Kidney (tissue), 14 donors: Measurements from ENCODE around the gene C1orf141. TPM values are rescaled to one million over a fixed set of nuclear protein-coding genes. Genes with fewer than 3 reads are reported as not detected.

Source experiments
- DNase-seq, 5 donors: peaks; one replicate each; pipeline ENCODE4 v3.0.0-alpha.2; 2013 to 2020
- FAIRE-seq: peaks from 2 replicates; lab custom pipeline; 2012; peaks lifted over from hg19 to GRCh38; lab: Jason Lieb, UNC
- H3K27ac ChIP-seq, 2 donors: one replicate each; pipeline ENCODE4 v1.7.0; 2013; ENCODE audit warnings: low read depth in 2 of 2, low read length in 2 of 2, inconsistent platforms in 1 of 2
- H3K27me3 ChIP-seq: one replicate; pipeline ENCODE4 v1.7.1; 2013; ENCODE audit warnings: low read length, inconsistent platforms; ENCODE audit not compliant: control insufficient read depth, insufficient read depth
- H3K36me3 ChIP-seq, 3 donors: one replicate each; pipeline versions ENCODE4 v1.7.0 to v1.7.1; 2013; ENCODE audit warnings: low read length in 3 of 3, control low read depth in 1 of 3, inconsistent platforms in 1 of 3; ENCODE audit not compliant: insufficient read depth in 3 of 3, control insufficient read depth in 2 of 3
- H3K4me1 ChIP-seq, 3 donors: one replicate each; pipeline versions ENCODE4 v1.7.0 to v1.7.1; 2013; ENCODE audit warnings: low read length in 3 of 3, inconsistent platforms in 1 of 3, low read depth in 1 of 3; ENCODE audit not compliant: control insufficient read depth in 2 of 3, insufficient read depth in 2 of 3
- H3K4me3 ChIP-seq, 3 donors: one replicate each; pipeline versions ENCODE4 v1.7.0 to v1.8.1; 2013; ENCODE audit warnings: low read length in 3 of 3, control low read depth in 1 of 3, inconsistent platforms in 1 of 3
- H3K9ac ChIP-seq, 3 donors: one replicate each; pipeline versions ENCODE4 v1.7.0 to v1.7.1; 2013; ENCODE audit warnings: low read length in 3 of 3, control low read depth in 1 of 3, inconsistent platforms in 1 of 3
- H3K9me3 ChIP-seq, 3 donors: one replicate each; pipeline versions ENCODE4 v1.7.0 to v1.7.1; 2013; ENCODE audit warnings: low read length in 3 of 3, control low read depth in 1 of 3, inconsistent platforms in 1 of 3; ENCODE audit not compliant: control insufficient read depth in 2 of 3, insufficient read depth in 1 of 3
- CTCF ChIP-seq: IDR thresholded peaks from 3 replicates; pipeline ENCODE4 v1.5.1; 2012; ENCODE audit warnings: mild to moderate bottlenecking, moderate library complexity, borderline replicate concordance; ENCODE audit not compliant: insufficient read depth; ENCODE audit errors: extremely low read depth
- intact Hi-C: fragments of 100-400 bp; cut with DNase I; formaldehyde crosslinking; loops from one replicate; pipeline ENCODE4 v1.11.1; 2022
- polyA plus RNA-seq: library from polyadenylated mRNA; stranded (reverse); fragments of 350-450 nt; fragmentation: Illumina TruSeq; extraction: RNeasy Lipid Tissue Mini Kit (QIAGEN cat#74804); gene quantifications from one replicate; pipeline ENCODE4 v1.2.3, GENCODE V29; 2014; ENCODE audit warnings: low read depth, low replicate concordance; ENCODE audit not compliant: insufficient read depth
- total RNA-seq: library from RNA; stranded (reverse); fragmentation: NEBNext Ultra II Directional; extraction: Animal tissue kit (Norgen Biotek cat#: 25700); gene quantifications from one replicate; pipeline ENCODE4 v1.2.1, GENCODE V29; 2021
- donor health status: control.
- donor health status: control.
- donor health status: control.
- donor health status: control.
- donor health status: control.
- donor health status: DM: yes; HTN: yes; CAD: no.
- donor health status: Normal renal cell carcinoma (clear cell type).

C1orf141 gene
- total and polyA plus RNA-seq, 2 donors from 2014 or later: not detected

GRCh38 chr1:67169932-67170331, 35.2 kb upstream of the C1orf141 start:
- Histone ChIP-seq H3K27me3 (no peaks in the 10 kb centered on the region), H3K27ac (no peak overlapping the region), H3K9ac (no peak overlapping the region), H3K4me1 (no peaks in the 10 kb centered on the region), H3K9me3 (no peaks in the 10 kb centered on the region), H3K36me3 (no peaks in the 10 kb centered on the region), H3K4me3 (no peak overlapping the region)
- no peak for FAIRE-seq
- no peak for DNase-seq
- intact Hi-C loops: no loop called here
- TF ChIP-seq CTCF: no peak

GRCh38 chr1:67169496-67169895, 34.7 kb upstream of the C1orf141 start:
- Histone ChIP-seq H3K9me3 (no peaks in the 10 kb centered on the region), H3K4me3 (no peak overlapping the region), H3K27me3 (no peaks in the 10 kb centered on the region), H3K36me3 (no peaks in the 10 kb centered on the region), H3K9ac (no peak overlapping the region), H3K27ac (no peak overlapping the region), H3K4me1 (no peaks in the 10 kb centered on the region)
- TF ChIP-seq CTCF: no peak
- no peak for DNase-seq
- intact Hi-C loops: no loop called here
- FAIRE-seq: no peak

- H3K27me3 ChIP-seq: no peaks in the 10 kb centered on the region
- intact Hi-C loops: no loop called here
- H3K36me3 ChIP-seq: no peaks in the 10 kb centered on the region
- no peak for TF ChIP-seq CTCF
- H3K4me1 ChIP-seq: no peaks in the 10 kb centered on the region
- no peak within 1 kb of the TSS for H3K9ac ChIP-seq
- H3K4me3 ChIP-seq: no peak within 1 kb of the TSS
- no peak within 1 kb of the TSS for H3K27ac ChIP-seq
- DNase-seq (no peak), FAIRE-seq (no peak)
- no peaks in the 10 kb centered on the region for H3K9me3 ChIP-seq
Observed at GRCh38 chr1:67166196-67166595, 31.4 kb upstream of the C1orf141 start, which contains the start of gene IL23R. IL23R (plus strand) TSS chr1:67166454; CDS start chr1:67168121, 1,667 bp downstream.

- no peak for TF ChIP-seq CTCF
- Histone ChIP-seq H3K9ac (no peak overlapping the region), H3K4me3 (no peak overlapping the region), H3K36me3 (no peaks in the 10 kb centered on the region), H3K27me3 (no peaks in the 10 kb centered on the region), H3K9me3 (no peaks in the 10 kb centered on the region), H3K4me1 (no peaks in the 10 kb centered on the region), H3K27ac (no peak overlapping the region)
- DNase-seq (no peak), FAIRE-seq (no peak)
- intact Hi-C loops: no loop called here
Observed at GRCh38 chr1:67165468-67166041, 30.8 kb upstream of the C1orf141 start.
